CD4-positive, alpha-beta T cell treated with Interleukin-6 at 100 ng/mL for 8 hours (primary cell): ENCODE data around the gene MTCH1.
A peak's percentile ranks its signal among the peaks of the same experiment; 100 is the strongest.

Experiments
- DNase-seq: peaks from one replicate; pipeline ENCODE4 v3.0.0-alpha.2; 2020; ENCODE audit warnings: mixed read lengths, low spot score

MTCH1 gene

GRCh38 chr6:36985808-36986703, at the start of gene MTCH1:
Gene MTCH1, minus strand, starts transcription at chr6:36986196. Its CDS starts 23 bp downstream, at chr6:36986173.
- DNase-seq, result peak; percentile 85

GRCh38 chr6:37033819-37034795, 48.1 kb upstream of the MTCH1 start:
- no peak for DNase-seq

GRCh38 chr6:37033255-37033654, 47.3 kb upstream of the MTCH1 start:
- DNase-seq, result no peak

GRCh38 chr6:37032239-37032638, 46.2 kb upstream of the MTCH1 start:
- no peak for DNase-seq

- no peak for DNase-seq
Measured at GRCh38 chr6:37030599-37030998, 44.6 kb upstream of the MTCH1 start.

GRCh38 chr6:37029249-37029971, 43.4 kb upstream of the MTCH1 start:
- DNase-seq, result peak; percentile 40

GRCh38 chr6:37027811-37028469, 41.9 kb upstream of the MTCH1 start:
- no peak for DNase-seq

- DNase-seq, result no peak
Measured at GRCh38 chr6:37027036-37027720, 41.2 kb upstream of the MTCH1 start.

- no peak for DNase-seq
Measured at GRCh38 chr6:37025621-37026466, 39.8 kb upstream of the MTCH1 start.

GRCh38 chr6:37024656-37025337, 38.8 kb upstream of the MTCH1 start:
- DNase-seq, result peak; percentile 44

GRCh38 chr6:37022135-37022863, 36.3 kb upstream of the MTCH1 start:
- DNase-seq, result no peak

- DNase-seq, result peak; percentile 88
Measured at GRCh38 chr6:37021356-37022129, 35.5 kb upstream of the MTCH1 start.

- no peak for DNase-seq
Measured at GRCh38 chr6:37020812-37021211, 34.8 kb upstream of the MTCH1 start.

GRCh38 chr6:37020381-37020780, 34.4 kb upstream of the MTCH1 start:
- DNase-seq, result no peak

GRCh38 chr6:37019065-37019450, 33.1 kb upstream of the MTCH1 start:
- no peak for DNase-seq

- peak; percentile 92 for DNase-seq
Measured at GRCh38 chr6:37018198-37019064, 32.4 kb upstream of the MTCH1 start.
